OCI-LY1 (cell line): ENCODE data around the gene RMND5A.

Source experiments
- EZH2 ChIP-seq: fragments of 200-600 bp; sonication (generic), shearing (Covaris generic); IDR thresholded peaks from 2 replicates; pipeline ENCODE4 v1.8.0; 2017; ENCODE audit warnings: borderline replicate concordance, mixed run types, mild to moderate bottlenecking, antibody characterized with exemption, low read length, moderate library complexity, mixed read lengths
- TF ChIP-seq, protein P1 (sequence below): fragments of 200-600 bp; sonication (generic), shearing (Covaris generic); IDR thresholded peaks from 2 replicates; pipeline ENCODE4 v1.5.1; 2017; ENCODE audit warnings: mild to moderate bottlenecking, antibody characterized with exemption, low read length, moderate library complexity, mixed read lengths

DNA sequence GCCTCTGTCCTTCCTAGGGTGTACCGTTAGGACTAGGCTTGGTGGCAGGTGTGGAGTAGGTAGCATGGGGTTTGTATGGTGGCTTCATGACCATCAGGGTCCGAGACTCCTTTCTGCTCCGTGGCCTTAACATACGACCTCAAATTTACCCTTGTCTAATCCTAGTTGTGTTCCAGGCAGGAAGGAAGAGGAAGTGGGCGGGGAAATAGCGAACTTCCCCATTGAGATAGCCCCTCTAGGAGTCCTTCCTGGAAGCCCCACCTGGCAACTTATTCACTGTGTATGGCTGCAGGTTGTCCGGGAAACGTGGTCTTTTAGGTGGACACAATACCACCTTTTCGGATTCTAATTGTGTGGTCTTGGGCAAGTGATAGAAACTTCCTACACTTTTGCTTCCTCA, 61.3 kb downstream of the RMND5A start:
- TF ChIP-seq, protein P1, sequence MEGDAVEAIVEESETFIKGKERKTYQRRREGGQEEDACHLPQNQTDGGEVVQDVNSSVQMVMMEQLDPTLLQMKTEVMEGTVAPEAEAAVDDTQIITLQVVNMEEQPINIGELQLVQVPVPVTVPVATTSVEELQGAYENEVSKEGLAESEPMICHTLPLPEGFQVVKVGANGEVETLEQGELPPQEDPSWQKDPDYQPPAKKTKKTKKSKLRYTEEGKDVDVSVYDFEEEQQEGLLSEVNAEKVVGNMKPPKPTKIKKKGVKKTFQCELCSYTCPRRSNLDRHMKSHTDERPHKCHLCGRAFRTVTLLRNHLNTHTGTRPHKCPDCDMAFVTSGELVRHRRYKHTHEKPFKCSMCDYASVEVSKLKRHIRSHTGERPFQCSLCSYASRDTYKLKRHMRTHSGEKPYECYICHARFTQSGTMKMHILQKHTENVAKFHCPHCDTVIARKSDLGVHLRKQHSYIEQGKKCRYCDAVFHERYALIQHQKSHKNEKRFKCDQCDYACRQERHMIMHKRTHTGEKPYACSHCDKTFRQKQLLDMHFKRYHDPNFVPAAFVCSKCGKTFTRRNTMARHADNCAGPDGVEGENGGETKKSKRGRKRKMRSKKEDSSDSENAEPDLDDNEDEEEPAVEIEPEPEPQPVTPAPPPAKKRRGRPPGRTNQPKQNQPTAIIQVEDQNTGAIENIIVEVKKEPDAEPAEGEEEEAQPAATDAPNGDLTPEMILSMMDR, result no peak
- no peak for TF ChIP-seq EZH2
